Astrocyte (in vitro differentiated cells and primary cell): ENCODE data around the gene FYCO1. TPM values are rescaled to one million over a fixed set of nuclear protein-coding genes. Genes with fewer than 3 reads are reported as not detected.

Experiments used
- DNase-seq: peaks from one replicate; pipeline ENCODE4 v3.0.0-alpha.2; 2010; ENCODE audit warnings: low read depth
- FAIRE-seq: peaks from 2 replicates; lab custom pipeline; 2011; peaks lifted over from hg19 to GRCh38; lab: Jason Lieb, UNC
- H2AFZ ChIP-seq: 2 replicates; pipeline ENCODE4 v1.6.0; 2012; ENCODE audit warnings: low read depth, low read length, inconsistent platforms
- H3K27ac ChIP-seq: 2 replicates; pipeline ENCODE4 v1.5.1; 2011; ENCODE audit warnings: low read depth, low read length, inconsistent platforms
- H3K27me3 ChIP-seq: 2 replicates; pipeline ENCODE4 v1.6.0; 2011; ENCODE audit warnings: low read length, inconsistent platforms; ENCODE audit not compliant: insufficient read depth
- H3K36me3 ChIP-seq: 2 replicates; pipeline ENCODE4 v1.5.1; 2011; ENCODE audit warnings: low read length, inconsistent platforms; ENCODE audit not compliant: insufficient read depth
- H3K4me1 ChIP-seq: 2 replicates; pipeline ENCODE4 v1.5.1; 2011; ENCODE audit warnings: low read length, inconsistent platforms; ENCODE audit not compliant: insufficient read depth
- H3K4me2 ChIP-seq: 2 replicates; pipeline ENCODE4 v1.6.0; 2012; ENCODE audit warnings: low read length, inconsistent platforms
- H3K4me3 ChIP-seq: 2 replicates; pipeline ENCODE4 v1.5.1; 2011; ENCODE audit warnings: low read depth, mild to moderate bottlenecking, low read length, inconsistent platforms; ENCODE audit not compliant: insufficient read depth
- H3K79me2 ChIP-seq: 2 replicates; pipeline ENCODE4 v1.6.0; 2012; ENCODE audit warnings: mild to moderate bottlenecking, low read length, inconsistent platforms; ENCODE audit not compliant: insufficient read depth
- H3K9ac ChIP-seq: 2 replicates; pipeline ENCODE4 v1.6.0; 2012; ENCODE audit warnings: mild to moderate bottlenecking, low read length, inconsistent platforms
- H3K9me3 ChIP-seq: 2 replicates; pipeline ENCODE4 v1.5.1; 2012; ENCODE audit warnings: low read depth, mild to moderate bottlenecking, low read length, inconsistent platforms; ENCODE audit not compliant: insufficient read depth
- H4K20me1 ChIP-seq: 2 replicates; pipeline ENCODE4 v1.6.0; 2012; ENCODE audit warnings: low read length, inconsistent platforms; ENCODE audit not compliant: insufficient read depth
- H3K27ac Mint-ChIP-seq: one replicate; pipeline ENCODE4 v1.8.0; 2021; ENCODE audit warnings: mild to moderate bottlenecking, mixed read lengths; ENCODE audit not compliant: unreplicated experiment
- H3K27me3 Mint-ChIP-seq: one replicate; pipeline ENCODE4 v1.8.0; 2021; ENCODE audit warnings: low read depth, mixed read lengths; ENCODE audit not compliant: unreplicated experiment
- H3K36me3 Mint-ChIP-seq: one replicate; pipeline ENCODE4 v1.8.0; 2021; ENCODE audit warnings: low read depth, mixed read lengths; ENCODE audit not compliant: unreplicated experiment
- H3K4me1 Mint-ChIP-seq: one replicate; pipeline ENCODE4 v1.8.0; 2021; ENCODE audit warnings: low read depth, mixed read lengths; ENCODE audit not compliant: unreplicated experiment
- H3K4me3 Mint-ChIP-seq: one replicate; pipeline ENCODE4 v1.8.0; 2021; ENCODE audit warnings: mild to moderate bottlenecking, moderate library complexity, mixed read lengths; ENCODE audit not compliant: unreplicated experiment
- H3K9me3 Mint-ChIP-seq: one replicate; pipeline ENCODE4 v1.8.0; 2021; ENCODE audit warnings: mild to moderate bottlenecking, mixed read lengths; ENCODE audit not compliant: unreplicated experiment
- EZH2 ChIP-seq: IDR thresholded peaks from 2 replicates; pipeline ENCODE4 v1.6.1; 2012; ENCODE audit warnings: mild to moderate bottlenecking, low read length, inconsistent platforms; ENCODE audit not compliant: insufficient read depth
- total RNA-seq: library from RNA; stranded (reverse); gene quantifications from 2 replicates; pipeline ENCODE4 v1.2.1, GENCODE V29; 2021
- TF ChIP-seq, protein P1 (sequence below): IDR thresholded peaks from 2 replicates; pipeline ENCODE4 v1.5.1; 2011; ENCODE audit warnings: low read depth, mild to moderate bottlenecking, inconsistent platforms, low read length, moderate library complexity; ENCODE audit not compliant: insufficient read depth

The FYCO1 gene
- total RNA-seq, 1 donor from 2014 or later, result 19.7 TPM

DNA sequence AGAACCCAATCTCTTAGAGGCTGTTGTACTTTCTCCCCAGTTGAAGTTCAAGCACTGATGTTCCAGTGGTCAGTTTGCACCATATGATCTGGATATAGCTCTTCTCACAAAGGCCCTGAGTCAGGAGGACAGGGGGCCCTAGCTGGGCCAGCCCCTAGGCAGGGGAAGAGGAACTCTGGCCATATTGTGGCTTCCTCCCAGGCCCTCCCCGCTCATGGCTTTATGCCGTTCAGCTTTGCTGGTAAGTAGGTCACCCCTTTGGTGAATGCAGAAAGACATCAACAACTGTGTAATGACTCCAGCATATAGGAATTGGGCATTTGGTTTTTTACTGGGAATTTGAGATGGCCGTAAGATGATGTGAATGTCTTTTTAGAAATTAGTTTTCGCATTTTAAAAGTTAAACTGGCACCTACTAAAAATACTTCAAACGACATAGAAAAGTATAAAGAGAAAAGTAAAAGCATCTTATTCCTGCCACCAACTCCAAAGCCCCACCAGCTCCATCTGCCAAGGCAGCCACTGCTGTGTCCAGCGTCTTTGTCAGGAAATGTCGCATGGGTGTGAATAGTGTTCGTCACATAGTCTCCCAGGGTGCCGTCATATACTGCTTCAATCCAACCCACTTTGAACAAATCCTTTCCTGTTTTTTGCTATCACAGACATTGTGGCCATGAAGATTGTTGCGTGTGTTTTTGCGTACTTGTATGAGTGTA is 84.0 kb downstream of the FYCO1 start:
- Mint-ChIP-seq H3K4me3 (no peak overlapping the region), H3K27me3 (peaks cover 10% of the 10 kb centered on the region), H3K9me3 (peaks cover 9% of the 10 kb centered on the region), H3K36me3 (peaks cover 8% of the 10 kb centered on the region), H3K27ac (no peak overlapping the region), H3K4me1 (peaks cover 30% of the 10 kb centered on the region)
- no peak overlapping the region for H2AFZ ChIP-seq
- no peak overlapping the region for H3K9ac ChIP-seq
- no peak overlapping the region for H3K27ac ChIP-seq
- DNase-seq (no peak), FAIRE-seq (no peak)
- H3K4me2 ChIP-seq, result no peak overlapping the region
- no peaks in the 10 kb centered on the region for H3K9me3 ChIP-seq
- H4K20me1 ChIP-seq, result no peaks in the 10 kb centered on the region
- peaks cover 22% of the 10 kb centered on the region for H3K4me1 ChIP-seq
- H3K79me2 ChIP-seq, result no peaks in the 10 kb centered on the region
- no peaks in the 10 kb centered on the region for H3K36me3 ChIP-seq
- no peak overlapping the region for H3K4me3 ChIP-seq
- TF ChIP-seq EZH2, result no peak
- TF ChIP-seq, protein P1, sequence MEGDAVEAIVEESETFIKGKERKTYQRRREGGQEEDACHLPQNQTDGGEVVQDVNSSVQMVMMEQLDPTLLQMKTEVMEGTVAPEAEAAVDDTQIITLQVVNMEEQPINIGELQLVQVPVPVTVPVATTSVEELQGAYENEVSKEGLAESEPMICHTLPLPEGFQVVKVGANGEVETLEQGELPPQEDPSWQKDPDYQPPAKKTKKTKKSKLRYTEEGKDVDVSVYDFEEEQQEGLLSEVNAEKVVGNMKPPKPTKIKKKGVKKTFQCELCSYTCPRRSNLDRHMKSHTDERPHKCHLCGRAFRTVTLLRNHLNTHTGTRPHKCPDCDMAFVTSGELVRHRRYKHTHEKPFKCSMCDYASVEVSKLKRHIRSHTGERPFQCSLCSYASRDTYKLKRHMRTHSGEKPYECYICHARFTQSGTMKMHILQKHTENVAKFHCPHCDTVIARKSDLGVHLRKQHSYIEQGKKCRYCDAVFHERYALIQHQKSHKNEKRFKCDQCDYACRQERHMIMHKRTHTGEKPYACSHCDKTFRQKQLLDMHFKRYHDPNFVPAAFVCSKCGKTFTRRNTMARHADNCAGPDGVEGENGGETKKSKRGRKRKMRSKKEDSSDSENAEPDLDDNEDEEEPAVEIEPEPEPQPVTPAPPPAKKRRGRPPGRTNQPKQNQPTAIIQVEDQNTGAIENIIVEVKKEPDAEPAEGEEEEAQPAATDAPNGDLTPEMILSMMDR, result no peak
- H3K27me3 ChIP-seq, result no peaks in the 10 kb centered on the region

DNA sequence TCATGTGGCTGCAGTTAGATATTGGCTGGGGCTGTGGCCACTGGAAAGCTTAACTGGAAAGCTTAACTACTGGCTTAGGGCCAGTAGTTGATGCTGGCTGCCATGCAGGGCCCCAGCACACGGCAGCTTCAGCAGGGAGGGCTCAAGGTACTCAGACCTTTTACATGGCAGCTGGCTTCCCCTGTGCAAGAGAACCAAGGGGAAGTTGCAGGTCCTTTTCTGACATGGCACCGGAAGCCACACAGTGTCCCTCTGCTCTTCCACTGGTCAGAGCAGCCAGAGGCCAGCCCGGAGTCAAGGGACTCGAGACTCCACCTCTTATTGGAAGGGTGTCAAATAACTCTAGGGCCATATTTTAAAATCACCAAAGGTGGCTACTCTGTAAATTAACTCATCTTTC is 84.7 kb downstream of the FYCO1 start:
- no peak overlapping the region for H3K9ac ChIP-seq
- H3K4me1 Mint-ChIP-seq, result peaks cover 23% of the 10 kb centered on the region
- no peaks in the 10 kb centered on the region for H3K36me3 ChIP-seq
- no peak overlapping the region for H3K27ac ChIP-seq
- H4K20me1 ChIP-seq, result no peaks in the 10 kb centered on the region
- peaks cover 22% of the 10 kb centered on the region for H3K4me1 ChIP-seq
- no peak overlapping the region for H3K4me2 ChIP-seq
- no peak for DNase-seq
- no peak overlapping the region for H3K4me3 Mint-ChIP-seq
- no peak for TF ChIP-seq EZH2
- TF ChIP-seq, protein P1, result no peak
- no peaks in the 10 kb centered on the region for H3K9me3 ChIP-seq
- H3K79me2 ChIP-seq, result no peaks in the 10 kb centered on the region
- no peak overlapping the region for H2AFZ ChIP-seq
- peaks cover 9% of the 10 kb centered on the region for H3K36me3 Mint-ChIP-seq
- peaks cover 10% of the 10 kb centered on the region for H3K27me3 Mint-ChIP-seq
- H3K9me3 Mint-ChIP-seq, result peaks cover 9% of the 10 kb centered on the region
- H3K27me3 ChIP-seq, result no peaks in the 10 kb centered on the region
- no peak overlapping the region for H3K27ac Mint-ChIP-seq
- FAIRE-seq, result no peak
- H3K4me3 ChIP-seq, result no peak overlapping the region

DNA sequence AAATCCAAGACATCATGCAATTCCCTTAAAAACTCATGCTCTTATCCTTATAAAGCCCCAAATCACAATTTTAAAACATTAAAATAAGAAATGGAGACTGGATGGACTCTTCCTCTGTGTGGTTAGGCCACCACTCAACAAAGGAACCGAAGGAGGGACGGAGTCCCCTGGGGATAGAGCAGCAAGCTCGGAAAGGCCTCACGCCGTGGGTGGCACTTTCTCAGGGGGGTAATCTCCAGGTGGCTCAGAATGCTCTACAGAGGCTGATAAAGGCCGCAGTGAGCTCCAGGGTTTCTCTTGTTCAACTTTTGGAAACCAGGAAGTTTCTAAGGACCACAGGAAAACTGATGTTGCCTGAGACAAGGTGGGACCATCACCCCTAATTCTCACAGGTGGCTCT is 86.1 kb downstream of the FYCO1 start:
- no peak for DNase-seq
- no peak overlapping the region for H2AFZ ChIP-seq
- H3K4me3 Mint-ChIP-seq, result no peak overlapping the region
- TF ChIP-seq, protein P1, result no peak
- no peak for TF ChIP-seq EZH2
- H3K4me1 ChIP-seq, result peaks cover 15% of the 10 kb centered on the region
- no peaks in the 10 kb centered on the region for H3K9me3 ChIP-seq
- H3K79me2 ChIP-seq, result no peaks in the 10 kb centered on the region
- H3K27me3 ChIP-seq, result no peaks in the 10 kb centered on the region
- FAIRE-seq, result no peak
- no peak overlapping the region for H3K4me3 ChIP-seq
- H3K27ac Mint-ChIP-seq, result no peak overlapping the region
- H3K9ac ChIP-seq, result no peak overlapping the region
- no peak overlapping the region for H3K4me2 ChIP-seq
- peaks cover 13% of the 10 kb centered on the region for H3K27me3 Mint-ChIP-seq
- H3K36me3 ChIP-seq, result no peaks in the 10 kb centered on the region
- H3K4me1 Mint-ChIP-seq, result peaks cover 12% of the 10 kb centered on the region
- no peak overlapping the region for H3K27ac ChIP-seq
- H3K36me3 Mint-ChIP-seq, result peaks cover 14% of the 10 kb centered on the region
- peaks cover 18% of the 10 kb centered on the region for H3K9me3 Mint-ChIP-seq
- no peaks in the 10 kb centered on the region for H4K20me1 ChIP-seq
